ENCODE measurements around the gene ETS1. TPM values are rescaled to one million over a fixed set of nuclear protein-coding genes. Genes with fewer than 3 reads are reported as not detected.

ETS1 gene
- total RNA-seq, 1 experiment from 2014 or later: 29.9 TPM

DNA sequence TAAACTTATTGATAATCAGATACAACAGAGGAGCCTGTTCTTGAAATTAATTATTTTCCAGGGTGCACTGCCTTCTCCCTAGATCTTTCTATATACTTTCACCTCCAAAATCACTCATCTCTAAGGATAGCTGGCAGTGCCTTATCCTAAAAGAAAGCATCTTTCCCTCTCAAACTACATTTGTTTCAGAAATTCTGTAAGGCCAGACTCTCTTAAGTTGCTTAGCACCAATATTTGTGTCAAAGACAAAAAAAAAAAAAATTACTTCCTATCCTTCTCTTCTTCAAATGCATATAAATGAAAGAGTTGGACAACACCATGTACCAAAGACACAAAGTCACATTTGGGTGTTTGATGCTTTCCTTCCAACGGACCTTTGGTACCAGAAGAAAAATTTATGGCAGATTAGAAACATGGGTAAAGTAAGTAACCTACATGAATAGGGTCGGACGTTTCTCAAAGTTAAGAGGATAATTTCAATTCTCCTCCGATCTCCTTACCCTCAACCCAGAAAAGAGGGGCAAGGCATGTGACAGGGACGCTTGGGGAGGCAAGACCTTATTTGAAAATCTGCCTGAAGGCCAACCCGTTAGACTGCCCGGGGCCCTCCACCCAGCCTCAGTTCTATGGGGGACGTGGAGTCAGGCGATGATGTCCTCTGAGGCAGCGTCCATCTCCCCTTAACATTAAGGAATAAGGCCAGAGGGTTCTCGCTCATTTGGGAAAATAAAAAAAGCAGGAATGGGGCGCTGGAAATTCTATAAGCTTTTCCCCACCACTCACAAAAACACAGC, 66.3 kb downstream of the ETS1 start:
- no peak overlapping the region for H2BK20ac ChIP-seq (ENCODE audit: low read depth, low read length, poor library complexity, severe bottlenecking)
- no peak overlapping the region for H3K14ac ChIP-seq (ENCODE audit: insufficient read depth, low read length)
- H4K91ac ChIP-seq (ENCODE audit: insufficient read length, low read depth, low read length): no peak overlapping the region
- peaks cover 2% of the 10 kb centered on the region; the same call in 1 of the 2 replicates for H3K79me2 ChIP-seq (ENCODE audit: insufficient read depth, low read length)
- H3K36me3 Mint-ChIP-seq (ENCODE audit: insufficient read depth in 1 of 3, low read depth in 3 of 3): no peaks in the 10 kb centered on the region
- H2BK5ac ChIP-seq (ENCODE audit: insufficient read length, low read length): no peak overlapping the region
- no peak overlapping the region; a peak in 1 of 7 replicates for H3K27ac Mint-ChIP-seq
- no peak overlapping the region for H4K8ac ChIP-seq (replicated peaks; ENCODE audit: insufficient read length, low read depth, low read length)
- no peaks in the 10 kb centered on the region for H3K9me3 ChIP-seq (ENCODE audit: control insufficient read depth, low read depth, low read length)
- H3K4me2 ChIP-seq (ENCODE audit: insufficient read depth, insufficient read length, low read length): peak overlapping the region; percentile 74
- peaks cover 42 to 46% of the 10 kb centered on the region in 2 experiments for H3K4me1 Mint-ChIP-seq
- no peak overlapping the region for H3K27ac ChIP-seq (ENCODE audit: insufficient read length, low read depth, low read length)
- no peaks in the 10 kb centered on the region for H4K20me1 ChIP-seq (ENCODE audit: control insufficient read depth, insufficient read depth, insufficient read length)
- no peak overlapping the region for H3K23ac ChIP-seq (ENCODE audit: insufficient read length, low read depth, low read length)
- no peak overlapping the region for H4K5ac ChIP-seq (ENCODE audit: insufficient read length, low read depth, low read length)
- H3K9ac ChIP-seq (ENCODE audit: extremely low read depth, insufficient read length, low read length): no peak overlapping the region
- H3K27me3 Mint-ChIP-seq (ENCODE audit: low read depth): peaks cover 18% of the 10 kb centered on the region
- H2AFZ ChIP-seq (ENCODE audit: low read length): no peak overlapping the region
- TF ChIP-seq, protein P1, sequence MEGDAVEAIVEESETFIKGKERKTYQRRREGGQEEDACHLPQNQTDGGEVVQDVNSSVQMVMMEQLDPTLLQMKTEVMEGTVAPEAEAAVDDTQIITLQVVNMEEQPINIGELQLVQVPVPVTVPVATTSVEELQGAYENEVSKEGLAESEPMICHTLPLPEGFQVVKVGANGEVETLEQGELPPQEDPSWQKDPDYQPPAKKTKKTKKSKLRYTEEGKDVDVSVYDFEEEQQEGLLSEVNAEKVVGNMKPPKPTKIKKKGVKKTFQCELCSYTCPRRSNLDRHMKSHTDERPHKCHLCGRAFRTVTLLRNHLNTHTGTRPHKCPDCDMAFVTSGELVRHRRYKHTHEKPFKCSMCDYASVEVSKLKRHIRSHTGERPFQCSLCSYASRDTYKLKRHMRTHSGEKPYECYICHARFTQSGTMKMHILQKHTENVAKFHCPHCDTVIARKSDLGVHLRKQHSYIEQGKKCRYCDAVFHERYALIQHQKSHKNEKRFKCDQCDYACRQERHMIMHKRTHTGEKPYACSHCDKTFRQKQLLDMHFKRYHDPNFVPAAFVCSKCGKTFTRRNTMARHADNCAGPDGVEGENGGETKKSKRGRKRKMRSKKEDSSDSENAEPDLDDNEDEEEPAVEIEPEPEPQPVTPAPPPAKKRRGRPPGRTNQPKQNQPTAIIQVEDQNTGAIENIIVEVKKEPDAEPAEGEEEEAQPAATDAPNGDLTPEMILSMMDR (conservative IDR thresholded peaks at IDR 0.05): no peak
- H3K56ac ChIP-seq (ENCODE audit: insufficient read length, low read depth, low read length): no peak overlapping the region
- H3K27me3 ChIP-seq (ENCODE audit: insufficient read depth, low read length): peaks cover 3% of the 10 kb centered on the region; the same call in 1 of the 2 replicates
- no CpG with 5 or more reads among the region's 12 CpGs for WGBS (ENCODE audit: extremely low coverage, insufficient read length, low lambda C conversion rate)
- H3K18ac ChIP-seq (ENCODE audit: insufficient read length, low read depth, low read length): no peak overlapping the region
- DNase-seq: no peak
- no peak overlapping the region for H3T11ph ChIP-seq (ENCODE audit: low read length)
- H3K4me1 ChIP-seq (ENCODE audit: insufficient read depth, low read length): peaks cover 2% of the 10 kb centered on the region; the same call in 1 of the 2 replicates
- H2BK12ac ChIP-seq (ENCODE audit: insufficient read length, low read depth, low read length): no peak overlapping the region
- H3K23me2 ChIP-seq (ENCODE audit: insufficient read length, low read depth, low read length, poor library complexity, severe bottlenecking): peaks cover 9% of the 10 kb centered on the region
- no peak overlapping the region for H2BK120ac ChIP-seq (ENCODE audit: low read depth, low read length, poor library complexity, severe bottlenecking)
- H3K4ac ChIP-seq (ENCODE audit: low read depth, low read length): no peak overlapping the region
- no peak overlapping the region for H2BK15ac ChIP-seq (ENCODE audit: low read depth, low read length)
- peaks cover 4% of the 10 kb centered on the region for H3K79me1 ChIP-seq (ENCODE audit: insufficient read depth, low read depth, low read length, poor library complexity, severe bottlenecking)
- no peak overlapping the region for H2AK5ac ChIP-seq (ENCODE audit: insufficient read length, low read length)
- H3K4me3 Mint-ChIP-seq: peak overlapping the region; percentile 74 to 86
- H3K9me3 Mint-ChIP-seq: no peaks in the 10 kb centered on the region

Measured in H9 (cell line).